Panc1 (cell line): Measurements from ENCODE around the gene CST11. TPM values are rescaled to one million over a fixed set of nuclear protein-coding genes. Genes with fewer than 3 reads are reported as not detected.

ENCODE experiments used
- ATAC-seq: fragments of 200-7000 bp; cut with Tn5 transposase; 2 replicates; pipeline ENCODE4 v1.9.1; 2020; ENCODE audit warnings: mild to moderate bottlenecking, moderate library complexity
- BruUV-seq: library from RNA; stranded (reverse); fragments of 400-500 nt; replicated peaks from 2 replicates; lab custom pipeline; 2021; lab: Mats Ljungman, UMichigan
- CTCF ChIA-PET: fragments of 300-600 bp; sonication (Branson Sonifier 250); formaldehyde crosslinking; loops from one replicate; lab custom pipeline; 2022; ENCODE audit warnings: antibody characterized with exemption; lab: Charles Lee
- POLR2A ChIA-PET: fragments of 300-600 bp; sonication (Branson Sonifier 250); formaldehyde crosslinking; loops from one replicate; lab custom pipeline; 2022; ENCODE audit warnings: antibody characterized with exemption; lab: Charles Lee
- DNase-seq: peaks from one replicate; pipeline ENCODE4 v3.0.0-alpha.2; 2010; ENCODE audit warnings: low read depth, low spot score
- H3K27ac ChIP-seq: 2 replicates; pipeline ENCODE4 v1.5.1; 2011; ENCODE audit warnings: mild to moderate bottlenecking, low read length, inconsistent platforms
- H3K27me3 ChIP-seq: fragments of 200-500 bp; sonication (Bioruptor generic); 2 replicates; pipeline ENCODE4 v1.6.0; 2014; ENCODE audit warnings: low read length, inconsistent platforms; ENCODE audit not compliant: control insufficient read depth, insufficient read depth
- H3K36me3 ChIP-seq: fragments of 200-500 bp; sonication (Bioruptor generic); 2 replicates; pipeline ENCODE4 v1.5.1; 2014; ENCODE audit warnings: inconsistent platforms, mild to moderate bottlenecking, low read length, moderate library complexity; ENCODE audit not compliant: control insufficient read depth, insufficient read depth
- H3K4me1 ChIP-seq: 2 replicates; pipeline ENCODE4 v1.5.1; 2011; ENCODE audit warnings: inconsistent platforms, mild to moderate bottlenecking, low read length, moderate library complexity; ENCODE audit not compliant: control insufficient read depth, insufficient read depth
- H3K4me3 ChIP-seq, 2 experiments: 2 replicates each; pipeline ENCODE4 v1.5.1; 2011 to 2012; ENCODE audit warnings: low read depth in 2 of 2, low read length in 2 of 2, mild to moderate bottlenecking in 2 of 2, inconsistent platforms in 1 of 2, moderate library complexity in 1 of 2
- H3K9me3 ChIP-seq: fragments of 200-500 bp; sonication (Bioruptor generic); 2 replicates; pipeline ENCODE4 v1.5.1; 2014; ENCODE audit warnings: low read depth, mild to moderate bottlenecking, inconsistent platforms, low read length, moderate library complexity; ENCODE audit not compliant: control insufficient read depth, insufficient read depth
- POLR2AphosphoS5 ChIP-seq: IDR thresholded peaks from 2 replicates; pipeline ENCODE4 v1.6.1; 2012; ENCODE audit warnings: mild to moderate bottlenecking, low read depth, low read length, moderate library complexity
- REST ChIP-seq, 2 experiments: IDR thresholded peaks; 2 replicates each; pipeline ENCODE4 v1.6.1; 2011 to 2012; ENCODE audit warnings: low read depth in 2 of 2, control low read depth in 1 of 2, low read length in 1 of 2, mild to moderate bottlenecking in 1 of 2, moderate library complexity in 1 of 2; ENCODE audit not compliant: insufficient read depth in 1 of 2
- SIN3A ChIP-seq: IDR thresholded peaks from 2 replicates; pipeline ENCODE4 v1.6.1; 2012; ENCODE audit warnings: low read depth, mild to moderate bottlenecking, low read length, moderate library complexity, borderline replicate concordance; ENCODE audit not compliant: insufficient read depth
- TCF7L2 ChIP-seq: IDR thresholded peaks from 2 replicates; pipeline ENCODE4 v1.6.1; 2011; ENCODE audit warnings: mild to moderate bottlenecking, low read depth, low read length, inconsistent platforms
- in situ Hi-C: cut with HindIII; loops from 2 replicates; pipeline ENCODE4 v1.10.0; 2016; ENCODE audit warnings: low sequenced_read_pairs, low pct_unique_long_range_greater_than_20kb
- intact Hi-C: fragments of 100-400 bp; cut with micrococcal nuclease; formaldehyde crosslinking; loops from one replicate; pipeline ENCODE4 v1.10.0; 2022; ENCODE audit not compliant: unreplicated experiment
- total RNA-seq: library from RNA; stranded (reverse); gene quantifications from one replicate; pipeline ENCODE4 v1.2.1, GENCODE V29; 2021; ENCODE audit not compliant: unreplicated experiment
- TF ChIP-seq, protein P1 (sequence below): fragments of 450-650 bp; IDR thresholded peaks from 2 replicates; pipeline ENCODE4 v1.5.1; 2017; ENCODE audit warnings: mild to moderate bottlenecking

CST11 gene
- total RNA-seq, 1 experiment from 2014 or later = not detected

DNA sequence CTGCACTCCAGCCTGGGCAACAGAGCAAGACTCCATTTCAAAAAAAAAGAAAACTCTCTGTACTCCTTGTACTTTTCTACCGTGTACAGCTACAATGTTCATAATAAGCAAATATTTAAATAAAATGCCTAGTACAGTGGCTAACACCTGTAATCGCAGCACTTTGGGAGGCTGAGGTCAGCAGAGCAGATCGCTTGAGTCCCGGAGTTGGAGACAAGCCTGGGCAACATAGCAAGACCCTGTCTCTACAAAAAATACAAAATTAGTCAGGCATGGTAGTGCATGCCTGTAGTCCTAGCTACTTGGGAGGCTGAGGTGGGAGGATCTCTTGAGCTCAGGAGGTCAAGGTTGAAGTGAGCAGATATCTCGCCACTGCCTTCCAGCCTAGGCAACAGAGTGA, 37.1 kb downstream of the CST11 start:
- BruUV-seq = no TSS peak
- intact Hi-C loops (no loop called here), in situ Hi-C loops (no loop called here)
- Histone ChIP-seq H3K36me3 (no peaks in the 10 kb centered on the region), H3K4me3 (no peak overlapping the region), H3K4me1 (peaks cover 14% of the 10 kb centered on the region), H3K27me3 (no peaks in the 10 kb centered on the region), H3K9me3 (no peaks in the 10 kb centered on the region), H3K27ac (no peak overlapping the region)
- DNase-seq (no peak), ATAC-seq (no peak)
- ChIA-PET CTCF (no interaction called here), POLR2A (no interaction called here)
- TF ChIP-seq REST (IDR thresholded peaks at IDR 0.05; ENCODE audit: insufficient read depth in 1 of 2, low read depth in 2 of 2, low read length in 1 of 2) = no peak
- TF ChIP-seq, protein P1, sequence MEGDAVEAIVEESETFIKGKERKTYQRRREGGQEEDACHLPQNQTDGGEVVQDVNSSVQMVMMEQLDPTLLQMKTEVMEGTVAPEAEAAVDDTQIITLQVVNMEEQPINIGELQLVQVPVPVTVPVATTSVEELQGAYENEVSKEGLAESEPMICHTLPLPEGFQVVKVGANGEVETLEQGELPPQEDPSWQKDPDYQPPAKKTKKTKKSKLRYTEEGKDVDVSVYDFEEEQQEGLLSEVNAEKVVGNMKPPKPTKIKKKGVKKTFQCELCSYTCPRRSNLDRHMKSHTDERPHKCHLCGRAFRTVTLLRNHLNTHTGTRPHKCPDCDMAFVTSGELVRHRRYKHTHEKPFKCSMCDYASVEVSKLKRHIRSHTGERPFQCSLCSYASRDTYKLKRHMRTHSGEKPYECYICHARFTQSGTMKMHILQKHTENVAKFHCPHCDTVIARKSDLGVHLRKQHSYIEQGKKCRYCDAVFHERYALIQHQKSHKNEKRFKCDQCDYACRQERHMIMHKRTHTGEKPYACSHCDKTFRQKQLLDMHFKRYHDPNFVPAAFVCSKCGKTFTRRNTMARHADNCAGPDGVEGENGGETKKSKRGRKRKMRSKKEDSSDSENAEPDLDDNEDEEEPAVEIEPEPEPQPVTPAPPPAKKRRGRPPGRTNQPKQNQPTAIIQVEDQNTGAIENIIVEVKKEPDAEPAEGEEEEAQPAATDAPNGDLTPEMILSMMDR = no peak
- no peak for TF ChIP-seq POLR2AphosphoS5
- TF ChIP-seq TCF7L2 = no peak
- no peak for TF ChIP-seq SIN3A

DNA sequence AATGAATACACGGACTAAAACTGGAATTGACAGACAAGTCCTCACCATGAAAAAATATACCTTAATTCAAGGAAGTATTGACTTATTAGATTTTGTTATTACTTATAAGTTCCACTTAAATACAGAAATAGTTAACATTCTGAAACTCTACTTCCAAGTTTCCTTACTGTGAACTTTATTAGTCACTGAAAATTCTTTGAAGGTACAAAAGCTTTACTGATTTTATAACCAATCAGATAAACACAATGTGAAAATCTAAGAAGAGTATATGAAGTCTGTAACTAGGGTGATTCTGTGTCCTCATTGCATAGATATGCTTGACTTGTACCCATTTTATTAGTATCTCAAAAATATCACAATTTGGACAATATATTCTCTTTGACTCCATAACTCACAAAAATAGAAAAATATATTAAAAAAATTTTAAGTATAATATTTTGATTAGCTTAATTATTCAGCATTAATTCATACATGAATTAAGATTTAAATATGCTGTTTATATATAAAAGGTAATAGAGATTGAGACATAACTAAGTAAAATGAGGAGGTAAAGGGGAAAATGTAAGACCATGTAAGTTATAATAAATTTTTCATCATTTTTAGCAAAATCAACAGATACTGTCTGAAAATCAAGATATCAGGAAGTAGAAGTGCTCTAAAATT, 38.0 kb downstream of the CST11 start:
- no peak for TF ChIP-seq POLR2AphosphoS5
- no peak for TF ChIP-seq SIN3A
- no peak overlapping the region for H3K27ac ChIP-seq
- in situ Hi-C loops (no loop called here), intact Hi-C loops (no loop called here)
- no peak overlapping the region for H3K4me3 ChIP-seq
- no peaks in the 10 kb centered on the region for H3K27me3 ChIP-seq
- no peaks in the 10 kb centered on the region for H3K36me3 ChIP-seq
- peaks cover 9% of the 10 kb centered on the region for H3K4me1 ChIP-seq
- ChIA-PET POLR2A (no interaction called here), CTCF (no interaction called here)
- DNase-seq = no peak
- no peaks in the 10 kb centered on the region for H3K9me3 ChIP-seq
- no peak for ATAC-seq
- no TSS peak for BruUV-seq

- Histone ChIP-seq H3K27ac (no peak overlapping the region), H3K27me3 (no peaks in the 10 kb centered on the region), H3K9me3 (no peaks in the 10 kb centered on the region), H3K4me3 (no peak overlapping the region), H3K36me3 (no peaks in the 10 kb centered on the region), H3K4me1 (peaks cover 4% of the 10 kb centered on the region)
- intact Hi-C loops = no loop called here
- POLR2A ChIA-PET = no interaction called here
- BruUV-seq = no TSS peak
- TF ChIP-seq, protein P1 = no peak
- TF ChIP-seq TCF7L2 = no peak
- TF ChIP-seq POLR2AphosphoS5 = no peak
- TF ChIP-seq REST (IDR thresholded peaks at IDR 0.05; ENCODE audit: insufficient read depth in 1 of 2, low read depth in 2 of 2, low read length in 1 of 2) = no peak
- TF ChIP-seq SIN3A = no peak
- no peak for ATAC-seq
- CTCF ChIA-PET = no interaction called here
- in situ Hi-C loops = no loop called here
- no peak for DNase-seq
Observed at GRCh38 chr20:23413862-23414422, 38.7 kb downstream of the CST11 start.
